PFSK-1 (cell line): ENCODE measurements around the gene USP9X.

Source experiments
- POLR2AphosphoS5 ChIP-seq: IDR thresholded peaks from 2 replicates; pipeline ENCODE4 v1.6.1; 2012; ENCODE audit warnings: low read depth, mild to moderate bottlenecking, control low read depth, low read length, moderate library complexity
- REST ChIP-seq, 2 experiments: IDR thresholded peaks; 2 replicates each; pipeline versions ENCODE4 v1.6.1 to v1.8.0; 2011 to 2012; ENCODE audit warnings: low read depth in 2 of 2, low read length in 2 of 2, control low read depth in 1 of 2, inconsistent platforms in 1 of 2, mild to moderate bottlenecking in 1 of 2, moderate library complexity in 1 of 2; ENCODE audit not compliant: insufficient read depth in 1 of 2
- SIN3A ChIP-seq: IDR thresholded peaks from 2 replicates; pipeline ENCODE4 v1.6.1; 2012; ENCODE audit warnings: mild to moderate bottlenecking, low read length, moderate library complexity, borderline replicate concordance; ENCODE audit not compliant: insufficient read depth
- TAF1 ChIP-seq: IDR thresholded peaks from 2 replicates; pipeline ENCODE4 v1.6.1; 2012; ENCODE audit warnings: low read length, control low read depth, borderline replicate concordance; ENCODE audit not compliant: insufficient read depth

- no peak for TF ChIP-seq SIN3A
- TF ChIP-seq REST (IDR thresholded peaks at IDR 0.05; ENCODE audit: insufficient read depth in 1 of 2, low read depth in 2 of 2, low read length in 2 of 2), result no peak
- no peak for TF ChIP-seq POLR2AphosphoS5
- no peak for TF ChIP-seq TAF1
These were observed 7.5 kb downstream of the USP9X start for GRCh38 chrX:41092776-41093175.
